Hematopoietic multipotent progenitor cell treated with erythropoietin and hydrocortisone succinate and interleukin-3 and kit ligand, for 4 days (in vitro differentiated cells): ENCODE data around the gene MYO1D.
"Not testable (repeated sequence)": the region's sequence is repeated elsewhere in the genome, so short reads cannot be mapped to it uniquely, and the experiment has no call there.

Experiments used
- DNase-seq: peaks from one replicate; pipeline ENCODE4 v3.0.0-alpha.2; 2015

Gene MYO1D

GRCh38 chr17:32564325-32564724, 312.6 kb downstream of the MYO1D start:
- DNase-seq: no peak

- no peak for DNase-seq
Measured at GRCh38 chr17:32563583-32563982, 313.3 kb downstream of the MYO1D start.

- DNase-seq: no peak
Measured at GRCh38 chr17:32558997-32559650, 317.8 kb downstream of the MYO1D start.

- DNase-seq: peak; percentile 26
Measured at GRCh38 chr17:32558326-32558955, 318.5 kb downstream of the MYO1D start.

- no peak for DNase-seq
Measured at GRCh38 chr17:32555611-32556310, 321.2 kb downstream of the MYO1D start.

- DNase-seq: no peak
Measured at GRCh38 chr17:32553168-32553567, 323.8 kb downstream of the MYO1D start.

- no peak for DNase-seq
Measured at GRCh38 chr17:32552280-32552679, 324.6 kb downstream of the MYO1D start.

- peak; percentile 56 for DNase-seq
Measured at GRCh38 chr17:32551186-32551955, 325.6 kb downstream of the MYO1D start.

- no peak for DNase-seq
Measured at GRCh38 chr17:32549559-32549958, 327.4 kb downstream of the MYO1D start.

GRCh38 chr17:32546031-32546444, 330.9 kb downstream of the MYO1D start:
- no peak for DNase-seq

- DNase-seq: peak; percentile 79
Measured at GRCh38 chr17:32542186-32542585, 334.7 kb downstream of the MYO1D start.

GRCh38 chr17:32541640-32542039, 335.3 kb downstream of the MYO1D start:
- no peak for DNase-seq

GRCh38 chr17:32536736-32537643, 339.9 kb downstream of the MYO1D start:
- no peak for DNase-seq

- no peak for DNase-seq
Measured at GRCh38 chr17:32533296-32533695, 343.6 kb downstream of the MYO1D start.

- no peak for DNase-seq
Measured at GRCh38 chr17:32529604-32530003, 347.3 kb downstream of the MYO1D start.

- peak; percentile 24 for DNase-seq
Measured at GRCh38 chr17:32528825-32529224, 348.1 kb downstream of the MYO1D start.

GRCh38 chr17:32527146-32527545, 349.8 kb downstream of the MYO1D start:
- DNase-seq: no peak

- DNase-seq: no peak
Measured at GRCh38 chr17:32525122-32525521, 351.8 kb downstream of the MYO1D start.

GRCh38 chr17:32524553-32524880, 352.4 kb downstream of the MYO1D start:
- not testable (repeated sequence) for DNase-seq

GRCh38 chr17:32523827-32524552, 352.9 kb downstream of the MYO1D start:
- DNase-seq: no peak

- no peak for DNase-seq
Measured at GRCh38 chr17:32523017-32523680, 353.8 kb downstream of the MYO1D start.
